Daoy (cell line): ENCODE results near the gene LRRC74B. TPM values are rescaled to one million over a fixed set of nuclear protein-coding genes. Genes with fewer than 3 reads are reported as not detected.
"Not testable (repeated sequence)": the region's sequence is repeated elsewhere in the genome, so short reads cannot be mapped to it uniquely, and the experiment has no call there.

Experiments used
- DNase-seq: peaks from one replicate; pipeline ENCODE4 v3.0.0-alpha.2; 2015; ENCODE audit warnings: low read depth
- total RNA-seq: library from RNA; depleted of rRNA; stranded (reverse); fragments of >200 nt; shearing (Covaris generic); gene quantifications from 2 replicates; pipeline ENCODE4 v1.2.3, GENCODE V29; 2014

LRRC74B gene
- total RNA-seq, 1 experiment from 2014 or later: not detected

GRCh38 chr22:21032037-21032867 lies 13.5 kb upstream of the LRRC74B start, which contains the start of gene SLC7A4:
Gene SLC7A4, minus strand, starts transcription at chr22:21032561. Its CDS starts 749 bp downstream, at chr22:21031812.
- no peak for DNase-seq

- no peak for DNase-seq
These were observed 12.7 kb upstream of the LRRC74B start for GRCh38 chr22:21032868-21033688.

- no peak for DNase-seq
These were observed 11.9 kb upstream of the LRRC74B start for GRCh38 chr22:21033895-21034294.

- DNase-seq: no peak
These were observed 10.8 kb upstream of the LRRC74B start for GRCh38 chr22:21034989-21035388.

- no peak for DNase-seq
These were observed 7.3 kb upstream of the LRRC74B start for GRCh38 chr22:21038405-21038804.

GRCh38 chr22:21039158-21039557 lies 6.6 kb upstream of the LRRC74B start:
- not testable (repeated sequence) for DNase-seq

GRCh38 chr22:21041937-21042336 lies 3.8 kb upstream of the LRRC74B start:
- peak; percentile 67 for DNase-seq

- no peak for DNase-seq
These were observed 2.5 kb upstream of the LRRC74B start for GRCh38 chr22:21042978-21043859.

GRCh38 chr22:21043860-21044535 lies 1.7 kb upstream of the LRRC74B start:
- DNase-seq: no peak

- DNase-seq: peak; percentile 70
These were observed 688 bp upstream of the LRRC74B start for GRCh38 chr22:21044931-21045584.

GRCh38 chr22:21047035-21047661 lies 1.4 kb downstream of the LRRC74B start:
- DNase-seq: no peak

GRCh38 chr22:21047730-21048129 lies 2.0 kb downstream of the LRRC74B start:
- no peak for DNase-seq

- not testable (repeated sequence) for DNase-seq
These were observed 2.7 kb downstream of the LRRC74B start for GRCh38 chr22:21048448-21048847.

- not testable (repeated sequence) for DNase-seq
These were observed 3.2 kb downstream of the LRRC74B start for GRCh38 chr22:21048965-21049364.

GRCh38 chr22:21051145-21051830 lies 5.5 kb downstream of the LRRC74B start:
- DNase-seq: no peak

- DNase-seq: no peak
These were observed 6.2 kb downstream of the LRRC74B start for GRCh38 chr22:21051831-21052400.

- no peak for DNase-seq
These were observed 7.1 kb downstream of the LRRC74B start for GRCh38 chr22:21052715-21053459.

- DNase-seq: no peak
These were observed 8.4 kb downstream of the LRRC74B start for GRCh38 chr22:21054046-21054713.
